ENCODE results near the gene IFT43. TPM values are rescaled to one million over a fixed set of nuclear protein-coding genes. Genes with fewer than 3 reads are reported as not detected.

Gene IFT43
- total RNA-seq, 2 experiments from 2014 or later: 7.6 to 10.4 TPM

- CTCF ChIA-PET: no interaction called here
- H3K27me3 Mint-ChIP-seq: no peaks in the 10 kb centered on the region
- no peak for ATAC-seq
Observed at GRCh38 chr14:76024211-76024907, 38.8 kb downstream of the IFT43 start.

DNA sequence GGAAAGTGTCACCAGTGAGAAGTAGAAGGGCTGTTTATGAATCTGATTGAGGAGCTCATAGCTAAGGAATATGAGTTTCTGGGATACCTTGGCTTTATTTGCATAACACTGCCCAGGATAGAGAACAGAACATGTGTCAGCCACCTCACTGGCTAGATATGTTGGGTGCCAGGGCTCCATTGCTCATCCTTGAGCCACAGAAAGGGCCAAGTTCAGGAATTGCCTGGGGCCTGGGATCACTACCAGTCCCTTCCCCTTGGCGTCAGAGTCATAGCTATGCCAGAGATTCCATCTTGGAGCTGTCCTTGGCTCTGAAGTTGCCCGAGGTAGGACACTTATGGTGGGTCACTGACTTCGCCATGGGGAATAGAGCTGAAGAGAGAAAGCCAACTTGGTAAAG lies 49.0 kb downstream of the IFT43 start:
- intact Hi-C loops (cut with micrococcal nuclease): no loop called here
- H3K27ac Mint-ChIP-seq: no peak overlapping the region
- H3K27me3 Mint-ChIP-seq: no peaks in the 10 kb centered on the region
- no peak for TF ChIP-seq CTCF (IDR thresholded peaks at IDR 0.05)
- DNase-seq (no peak), ATAC-seq (no peak)
- no peak overlapping the region for H3K4me3 Mint-ChIP-seq
- CTCF ChIA-PET: interaction anchor here (1.8 kb wide), 1 partner anchor 16 kb away, joined by 6 read pairs; no protein-coding TSS in a partner anchor
- H3K4me1 Mint-ChIP-seq (ENCODE audit: low read depth): no peaks in the 10 kb centered on the region
- H3K9me3 Mint-ChIP-seq: no peaks in the 10 kb centered on the region
- H3K36me3 Mint-ChIP-seq (ENCODE audit: low read depth): no peaks in the 10 kb centered on the region
- POLR2A ChIA-PET: no interaction called here

More at GRCh38 chr14:76024211-76024907, 38.8 kb downstream of the IFT43 start:
- POLR2A ChIA-PET: no interaction called here
- TF ChIP-seq CTCF (IDR thresholded peaks at IDR 0.05): no peak
- intact Hi-C loops (cut with micrococcal nuclease): no loop called here
- Mint-ChIP-seq H3K4me1 (ENCODE audit: low read depth) (no peaks in the 10 kb centered on the region), H3K9me3 (peaks cover 6% of the 10 kb centered on the region), H3K4me3 (no peak overlapping the region), H3K27ac (no peak overlapping the region), H3K36me3 (ENCODE audit: low read depth) (peaks cover 24% of the 10 kb centered on the region)
- no peak for DNase-seq

DNA sequence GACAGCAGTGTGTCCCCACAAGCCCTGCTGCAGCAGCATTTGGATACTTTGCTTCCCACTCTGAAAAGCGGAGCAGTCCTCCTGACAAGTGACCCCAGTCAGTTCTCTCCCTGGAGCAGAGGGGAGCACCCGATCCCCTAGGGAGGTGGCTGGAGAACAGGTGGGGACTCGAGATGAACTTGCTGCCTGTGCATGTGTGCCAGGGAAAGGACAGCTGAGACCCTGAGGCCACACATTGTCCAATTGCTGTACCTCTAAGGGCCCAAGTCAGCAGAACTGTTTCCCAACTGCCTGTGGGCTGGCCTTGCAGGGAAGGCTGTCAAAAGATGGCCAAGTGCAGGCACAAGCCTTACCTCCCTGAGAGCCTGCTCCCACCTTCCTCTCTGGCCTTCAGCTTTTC lies 55.1 kb downstream of the IFT43 start:
- intact Hi-C loops (cut with micrococcal nuclease): no loop called here
- Mint-ChIP-seq H3K9me3 (no peaks in the 10 kb centered on the region), H3K4me1 (ENCODE audit: low read depth) (no peaks in the 10 kb centered on the region), H3K27ac (no peak overlapping the region), H3K27me3 (no peaks in the 10 kb centered on the region), H3K36me3 (ENCODE audit: low read depth) (no peaks in the 10 kb centered on the region), H3K4me3 (no peak overlapping the region)
- ATAC-seq (no peak), DNase-seq (no peak)
- POLR2A ChIA-PET: no interaction called here
- no peak for TF ChIP-seq CTCF (IDR thresholded peaks at IDR 0.05)
- CTCF ChIA-PET: interaction anchor here (1.3 kb wide), 1 partner anchor 10 kb away, joined by 5 read pairs; no protein-coding TSS in a partner anchor

- Mint-ChIP-seq H3K4me1 (ENCODE audit: low read depth) (no peaks in the 10 kb centered on the region), H3K27me3 (no peaks in the 10 kb centered on the region), H3K9me3 (no peaks in the 10 kb centered on the region), H3K36me3 (ENCODE audit: low read depth) (no peaks in the 10 kb centered on the region), H3K4me3 (no peak overlapping the region), H3K27ac (no peak overlapping the region)
- ATAC-seq (no peak), DNase-seq (no peak)
- TF ChIP-seq CTCF (IDR thresholded peaks at IDR 0.05): no peak
- intact Hi-C loops (cut with micrococcal nuclease): no loop called here
- ChIA-PET CTCF (interaction anchor here (4.6 kb wide), 1 partner anchor 307 kb away, joined by 16 read pairs; no protein-coding TSS in a partner anchor), POLR2A (no interaction called here)
Observed at GRCh38 chr14:76045773-76046172, 60.2 kb downstream of the IFT43 start.

DNA sequence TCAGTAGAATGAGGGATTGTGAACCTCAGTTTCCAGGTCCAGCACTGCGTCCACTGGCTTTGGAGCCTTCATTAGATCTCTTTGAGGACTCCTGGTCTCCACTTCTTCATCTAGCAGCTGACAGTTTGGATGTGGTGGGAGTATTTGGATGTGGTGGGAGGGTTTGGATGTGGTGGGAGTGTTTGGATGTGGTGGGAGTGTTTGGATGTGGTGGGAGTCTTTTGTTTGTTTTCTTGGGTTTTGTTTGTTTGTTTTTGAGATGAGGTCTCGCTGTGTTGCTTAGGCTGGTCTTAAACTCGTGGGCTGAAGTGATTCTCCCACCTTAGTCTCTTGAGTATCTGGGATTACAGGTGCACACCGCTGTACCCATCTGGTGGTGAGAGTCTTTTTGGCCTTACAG lies 64.7 kb downstream of the IFT43 start:
- ATAC-seq (no peak), DNase-seq (no peak)
- TF ChIP-seq CTCF (IDR thresholded peaks at IDR 0.05): no peak
- Mint-ChIP-seq H3K36me3 (ENCODE audit: low read depth) (no peaks in the 10 kb centered on the region), H3K4me1 (ENCODE audit: low read depth) (no peaks in the 10 kb centered on the region), H3K27ac (no peak overlapping the region), H3K9me3 (no peaks in the 10 kb centered on the region), H3K4me3 (no peak overlapping the region), H3K27me3 (no peaks in the 10 kb centered on the region)
- ChIA-PET POLR2A (no interaction called here), CTCF (interaction anchor here (0.6 to 7.9 kb wide), 41 partner anchors 9 to 644 kb away, joined by 3 to 108 read pairs (median 4); partner anchors contain the start of gene GPATCH2L)
- intact Hi-C loops (cut with micrococcal nuclease): loop anchor here (2.0 to 10.0 kb wide), 3 partner anchors 303 to 597 kb away; no protein-coding TSS in a partner anchor

Data from activated CD8-positive, alpha-beta T cell treated with anti-CD3 and anti-CD28 coated beads for 36 hours (primary cell).